HEK293 (cell line): ENCODE measurements around the gene HOXC10.

ENCODE experiments used
- CTCF ChIA-PET: fragments of 350-600 bp; formaldehyde crosslinking; extraction: SDS; loops from one replicate; lab custom pipeline; 2021; ENCODE audit warnings: antibody characterized with exemption; lab: Yijun Ruan, JAX
- POLR2A ChIA-PET: fragments of 300-600 bp; formaldehyde crosslinking; extraction: SDS; loops from one replicate; lab custom pipeline; 2020; ENCODE audit warnings: antibody characterized with exemption, inconsistent platforms; lab: Yijun Ruan, JAX
- H3K27ac ChIP-seq: fragments of 200-500 bp; sonication (Bioruptor generic); 2 replicates; pipeline ENCODE4 v1.5.1; 2014; ENCODE audit warnings: low read depth, low read length, control low read depth, inconsistent platforms; ENCODE audit errors: extremely low read depth
- H3K36me3 ChIP-seq, 2 experiments: fragments of 200-500 bp in 1 of 2; sonication (Bioruptor generic) in 1 of 2; 1 replicate in 1 of 2; 2 replicates in 1 of 2; pipeline ENCODE4 v1.5.1; 2014 to 2017; ENCODE audit warnings: inconsistent platforms in 2 of 2, low read length in 2 of 2; ENCODE audit not compliant: control insufficient read depth in 2 of 2, insufficient read depth in 1 of 2
- H3K4me1 ChIP-seq: fragments of 200-500 bp; sonication (Bioruptor generic); 2 replicates; pipeline ENCODE4 v1.5.1; 2014; ENCODE audit warnings: mild to moderate bottlenecking, low read length, inconsistent platforms; ENCODE audit not compliant: control insufficient read depth, insufficient read depth
- H3K4me3 ChIP-seq: 2 replicates; pipeline ENCODE4 v1.5.1; 2011; ENCODE audit warnings: low read depth, mild to moderate bottlenecking, control low read depth, low read length, moderate library complexity
- H3K9me3 ChIP-seq: fragments of 200-500 bp; sonication (Bioruptor generic); 2 replicates; pipeline ENCODE4 v1.5.1; 2014; ENCODE audit warnings: low read depth, low read length, inconsistent platforms; ENCODE audit not compliant: control insufficient read depth, insufficient read depth
- BCL11A ChIP-seq: fragments of 450-650 bp; formaldehyde crosslinking; IDR thresholded peaks from 2 replicates; pipeline ENCODE4 v1.5.1; 2016; ENCODE audit warnings: low read depth, missing biosample characterization, missing genetic modification characterization
- PRDM1 ChIP-seq: fragments of 450-650 bp; formaldehyde crosslinking; IDR thresholded peaks from 2 replicates; pipeline ENCODE4; 2016; ENCODE audit warnings: missing biosample characterization, missing genetic modification characterization
- ZBTB20 ChIP-seq: fragments of 450-650 bp; formaldehyde crosslinking; IDR thresholded peaks from 2 replicates; pipeline ENCODE4 v1.5.1; 2016; ENCODE audit warnings: missing biosample characterization, missing genetic modification characterization
- ZIC2 ChIP-seq: fragments of 450-650 bp; formaldehyde crosslinking; IDR thresholded peaks from 2 replicates; pipeline ENCODE4 v1.5.1; 2016; ENCODE audit warnings: missing biosample characterization, missing genetic modification characterization
- ZNF10 ChIP-seq: fragments of 450-650 bp; formaldehyde crosslinking; IDR thresholded peaks from 2 replicates; pipeline ENCODE4 v1.5.1; 2017; ENCODE audit warnings: missing biosample characterization, missing genetic modification characterization
- ZNF132 ChIP-seq: fragments of 450-650 bp; formaldehyde crosslinking; IDR thresholded peaks from 2 replicates; pipeline ENCODE4 v1.5.1; 2017; ENCODE audit warnings: missing biosample characterization, missing genetic modification characterization, borderline replicate concordance
- ZNF133 ChIP-seq: fragments of 450-650 bp; formaldehyde crosslinking; IDR thresholded peaks from 2 replicates; pipeline ENCODE4 v1.5.1; 2016; ENCODE audit warnings: missing biosample characterization, missing genetic modification characterization
- ZNF16 ChIP-seq: fragments of 450-650 bp; formaldehyde crosslinking; IDR thresholded peaks from 2 replicates; pipeline ENCODE4 v1.5.1; 2016; ENCODE audit warnings: low read depth, missing biosample characterization, missing genetic modification characterization
- ZNF214 ChIP-seq: fragments of 450-650 bp; formaldehyde crosslinking; IDR thresholded peaks from 2 replicates; pipeline ENCODE4 v1.5.1; 2017; ENCODE audit warnings: missing biosample characterization, mild to moderate bottlenecking, missing genetic modification characterization, borderline replicate concordance
- ZNF274 ChIP-seq, 2 experiments: fragments of 200-500 bp in 1 of 2; fragments of 450-650 bp in 1 of 2; sonication (Bioruptor generic) in 1 of 2; formaldehyde crosslinking in 1 of 2; IDR thresholded peaks; 2 replicates each; pipeline versions ENCODE4 v1.5.1 to v1.6.1; 2014 to 2016; ENCODE audit warnings: borderline replicate concordance in 1 of 2, inconsistent platforms in 1 of 2, low read length in 1 of 2, missing biosample characterization in 1 of 2, missing genetic modification characterization in 1 of 2
- ZNF341 ChIP-seq: fragments of 450-650 bp; formaldehyde crosslinking; IDR thresholded peaks from 2 replicates; pipeline ENCODE4; 2016; ENCODE audit warnings: low read depth, missing biosample characterization, missing genetic modification characterization
- ZNF354C ChIP-seq: fragments of 450-650 bp; formaldehyde crosslinking; IDR thresholded peaks from 2 replicates; pipeline ENCODE4 v1.5.1; 2016; ENCODE audit warnings: missing biosample characterization, missing genetic modification characterization, low read depth, borderline replicate concordance
- ZNF426 ChIP-seq: fragments of 450-650 bp; formaldehyde crosslinking; IDR thresholded peaks from 2 replicates; pipeline ENCODE4 v1.5.1; 2017; ENCODE audit warnings: missing biosample characterization, missing genetic modification characterization, mild to moderate bottlenecking, inconsistent platforms, moderate library complexity
- ZNF510 ChIP-seq: fragments of 450-650 bp; formaldehyde crosslinking; IDR thresholded peaks from 2 replicates; pipeline ENCODE4 v1.5.1; 2018; ENCODE audit warnings: mild to moderate bottlenecking, missing genetic modification characterization, missing biosample characterization; ENCODE audit not compliant: insufficient replicate concordance
- ZNF626 ChIP-seq: fragments of 450-650 bp; sonication (Bioruptor Pico); formaldehyde crosslinking; IDR thresholded peaks from 2 replicates; pipeline ENCODE4 v1.5.1; 2018; ENCODE audit warnings: missing biosample characterization, missing genetic modification characterization, inconsistent platforms
- ZNF654 ChIP-seq: fragments of 450-650 bp; formaldehyde crosslinking; IDR thresholded peaks from 2 replicates; pipeline ENCODE4 v1.5.1; 2016; ENCODE audit warnings: low read depth, missing biosample characterization, missing genetic modification characterization
- ZNF660 ChIP-seq: fragments of 450-650 bp; IDR thresholded peaks from 2 replicates; pipeline ENCODE4 v1.5.1; 2018; ENCODE audit warnings: missing biosample characterization, mild to moderate bottlenecking, missing genetic modification characterization
- ZNF777 ChIP-seq: fragments of 450-650 bp; formaldehyde crosslinking; IDR thresholded peaks from 2 replicates; pipeline ENCODE4 v1.5.1; 2017; ENCODE audit warnings: missing biosample characterization, missing genetic modification characterization, borderline replicate concordance
- ZNF791 ChIP-seq: fragments of 450-650 bp; formaldehyde crosslinking; IDR thresholded peaks from 2 replicates; pipeline ENCODE4 v1.5.1; 2016; ENCODE audit warnings: missing biosample characterization, missing genetic modification characterization
- TF ChIP-seq, protein P1 (sequence below): sonication (generic); formaldehyde crosslinking; IDR thresholded peaks from 2 replicates; pipeline ENCODE4 v1.8.1; 2022; ENCODE audit warnings: mild to moderate bottlenecking, moderate library complexity, missing genetic modification reagents
- TF ChIP-seq, protein P2 (sequence below): fragments of 450-650 bp; formaldehyde crosslinking; IDR thresholded peaks from 2 replicates; pipeline ENCODE4 v1.5.1; 2016; ENCODE audit warnings: missing biosample characterization, missing genetic modification characterization, borderline replicate concordance
- TF ChIP-seq, protein P3 (sequence below): fragments of 450-650 bp; formaldehyde crosslinking; IDR thresholded peaks from 2 replicates; pipeline ENCODE4 v1.5.1; 2016; ENCODE audit warnings: missing biosample characterization, missing genetic modification characterization
- TF ChIP-seq, protein P4 (sequence below): fragments of 450-650 bp; formaldehyde crosslinking; IDR thresholded peaks from 2 replicates; pipeline ENCODE4 v1.5.1; 2016; ENCODE audit warnings: missing biosample characterization, missing genetic modification characterization
- TF ChIP-seq, protein P5 (sequence below): fragments of 450-650 bp; IDR thresholded peaks from 2 replicates; pipeline ENCODE4 v1.5.1; 2018; ENCODE audit warnings: missing biosample characterization, mild to moderate bottlenecking, missing genetic modification characterization
- TF ChIP-seq, protein P6 (sequence below): fragments of 450-650 bp; formaldehyde crosslinking; IDR thresholded peaks from 2 replicates; pipeline ENCODE4 v1.5.1; 2016; ENCODE audit warnings: missing biosample characterization, missing genetic modification characterization

HOXC10 gene

DNA sequence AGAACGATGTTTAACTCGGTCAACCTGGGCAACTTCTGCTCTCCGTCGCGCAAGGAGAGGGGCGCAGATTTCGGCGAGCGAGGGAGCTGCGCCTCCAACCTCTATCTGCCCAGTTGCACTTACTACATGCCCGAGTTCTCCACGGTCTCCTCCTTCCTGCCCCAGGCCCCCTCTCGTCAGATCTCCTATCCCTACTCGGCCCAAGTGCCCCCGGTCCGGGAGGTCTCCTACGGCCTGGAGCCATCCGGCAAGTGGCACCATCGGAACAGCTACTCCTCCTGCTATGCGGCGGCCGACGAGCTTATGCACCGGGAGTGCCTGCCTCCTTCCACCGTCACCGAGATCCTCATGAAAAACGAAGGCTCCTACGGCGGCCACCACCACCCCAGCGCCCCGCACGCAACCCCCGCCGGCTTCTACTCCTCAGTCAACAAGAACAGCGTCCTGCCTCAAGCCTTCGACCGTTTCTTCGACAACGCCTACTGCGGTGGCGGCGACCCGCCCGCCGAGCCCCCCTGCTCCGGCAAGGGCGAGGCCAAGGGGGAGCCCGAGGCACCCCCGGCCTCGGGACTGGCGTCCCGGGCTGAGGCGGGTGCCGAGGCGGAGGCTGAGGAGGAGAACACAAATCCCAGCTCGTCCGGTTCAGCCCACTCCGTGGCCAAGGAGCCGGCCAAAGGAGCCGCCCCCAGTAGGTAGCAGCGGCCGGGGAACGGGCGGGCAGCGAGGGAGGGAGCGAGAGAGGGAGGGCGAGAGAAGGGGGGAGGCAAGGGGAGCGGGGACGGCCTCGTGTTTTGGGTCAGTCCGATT, 11.5 kb upstream of the HOXC10 start:
- Histone ChIP-seq H3K27ac (peak overlapping the region; percentile 97), H3K4me3 (peak overlapping the region; percentile 38), H3K36me3 (no peaks in the 10 kb centered on the region), H3K9me3 (no peaks in the 10 kb centered on the region), H3K4me1 (peaks cover 65% of the 10 kb centered on the region)
- ChIA-PET CTCF (interaction anchor here (1.0 kb wide), 1 partner anchor 235 kb away, joined by 4 read pairs; no protein-coding TSS in a partner anchor), POLR2A (no interaction called here)
- TF ChIP-seq, protein P1, sequence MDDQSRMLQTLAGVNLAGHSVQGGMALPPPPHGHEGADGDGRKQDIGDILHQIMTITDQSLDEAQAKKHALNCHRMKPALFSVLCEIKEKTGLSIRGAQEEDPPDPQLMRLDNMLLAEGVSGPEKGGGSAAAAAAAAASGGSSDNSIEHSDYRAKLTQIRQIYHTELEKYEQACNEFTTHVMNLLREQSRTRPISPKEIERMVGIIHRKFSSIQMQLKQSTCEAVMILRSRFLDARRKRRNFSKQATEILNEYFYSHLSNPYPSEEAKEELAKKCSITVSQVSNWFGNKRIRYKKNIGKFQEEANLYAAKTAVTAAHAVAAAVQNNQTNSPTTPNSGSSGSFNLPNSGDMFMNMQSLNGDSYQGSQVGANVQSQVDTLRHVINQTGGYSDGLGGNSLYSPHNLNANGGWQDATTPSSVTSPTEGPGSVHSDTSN (CRISPR knock-in tag), result no peak
- TF ChIP-seq, protein P2, sequence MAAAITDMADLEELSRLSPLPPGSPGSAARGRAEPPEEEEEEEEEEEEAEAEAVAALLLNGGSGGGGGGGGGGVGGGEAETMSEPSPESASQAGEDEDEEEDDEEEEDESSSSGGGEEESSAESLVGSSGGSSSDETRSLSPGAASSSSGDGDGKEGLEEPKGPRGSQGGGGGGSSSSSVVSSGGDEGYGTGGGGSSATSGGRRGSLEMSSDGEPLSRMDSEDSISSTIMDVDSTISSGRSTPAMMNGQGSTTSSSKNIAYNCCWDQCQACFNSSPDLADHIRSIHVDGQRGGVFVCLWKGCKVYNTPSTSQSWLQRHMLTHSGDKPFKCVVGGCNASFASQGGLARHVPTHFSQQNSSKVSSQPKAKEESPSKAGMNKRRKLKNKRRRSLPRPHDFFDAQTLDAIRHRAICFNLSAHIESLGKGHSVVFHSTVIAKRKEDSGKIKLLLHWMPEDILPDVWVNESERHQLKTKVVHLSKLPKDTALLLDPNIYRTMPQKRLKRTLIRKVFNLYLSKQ (tag by site-specific recombination), result no peak
- TF ChIP-seq, protein P3, sequence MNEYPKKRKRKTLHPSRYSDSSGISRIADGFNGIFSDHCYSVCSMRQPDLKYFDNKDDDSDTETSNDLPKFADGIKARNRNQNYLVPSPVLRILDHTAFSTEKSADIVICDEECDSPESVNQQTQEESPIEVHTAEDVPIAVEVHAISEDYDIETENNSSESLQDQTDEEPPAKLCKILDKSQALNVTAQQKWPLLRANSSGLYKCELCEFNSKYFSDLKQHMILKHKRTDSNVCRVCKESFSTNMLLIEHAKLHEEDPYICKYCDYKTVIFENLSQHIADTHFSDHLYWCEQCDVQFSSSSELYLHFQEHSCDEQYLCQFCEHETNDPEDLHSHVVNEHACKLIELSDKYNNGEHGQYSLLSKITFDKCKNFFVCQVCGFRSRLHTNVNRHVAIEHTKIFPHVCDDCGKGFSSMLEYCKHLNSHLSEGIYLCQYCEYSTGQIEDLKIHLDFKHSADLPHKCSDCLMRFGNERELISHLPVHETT (tag by site-specific recombination), result no peak
- TF ChIP-seq ZNF10 (tag by site-specific recombination) (no peak), ZNF660 (peak; percentile 41; the same call in 1 of the 2 replicates), ZNF777 (tag by site-specific recombination) (no peak), ZIC2 (tag by site-specific recombination) (peak; percentile 88), ZNF354C (no peak), ZNF132 (no peak), ZNF133 (tag by site-specific recombination) (no peak), BCL11A (tag by site-specific recombination) (no peak), ZNF341 (no peak), ZNF16 (no peak), ZNF654 (tag by site-specific recombination) (no peak), PRDM1 (tag by site-specific recombination) (no peak), ZNF510 (no peak), ZNF791 (tag by site-specific recombination) (no peak), ZBTB20 (tag by site-specific recombination) (peak; percentile 43; the same call in 1 of the 2 replicates), ZNF214 (no peak), ZNF426 (tag by site-specific recombination) (no peak), ZNF274 (IDR thresholded peaks at IDR 0.05; ENCODE audit: low read length) (no peak), ZNF274 (tag by site-specific recombination; IDR thresholded peaks at IDR 0.05; ENCODE audit: borderline replicate concordance) (no peak), ZNF626 (no peak)
- TF ChIP-seq, protein P4, sequence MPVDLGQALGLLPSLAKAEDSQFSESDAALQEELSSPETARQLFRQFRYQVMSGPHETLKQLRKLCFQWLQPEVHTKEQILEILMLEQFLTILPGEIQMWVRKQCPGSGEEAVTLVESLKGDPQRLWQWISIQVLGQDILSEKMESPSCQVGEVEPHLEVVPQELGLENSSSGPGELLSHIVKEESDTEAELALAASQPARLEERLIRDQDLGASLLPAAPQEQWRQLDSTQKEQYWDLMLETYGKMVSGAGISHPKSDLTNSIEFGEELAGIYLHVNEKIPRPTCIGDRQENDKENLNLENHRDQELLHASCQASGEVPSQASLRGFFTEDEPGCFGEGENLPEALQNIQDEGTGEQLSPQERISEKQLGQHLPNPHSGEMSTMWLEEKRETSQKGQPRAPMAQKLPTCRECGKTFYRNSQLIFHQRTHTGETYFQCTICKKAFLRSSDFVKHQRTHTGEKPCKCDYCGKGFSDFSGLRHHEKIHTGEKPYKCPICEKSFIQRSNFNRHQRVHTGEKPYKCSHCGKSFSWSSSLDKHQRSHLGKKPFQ (tag by site-specific recombination), result no peak
- TF ChIP-seq, protein P5, sequence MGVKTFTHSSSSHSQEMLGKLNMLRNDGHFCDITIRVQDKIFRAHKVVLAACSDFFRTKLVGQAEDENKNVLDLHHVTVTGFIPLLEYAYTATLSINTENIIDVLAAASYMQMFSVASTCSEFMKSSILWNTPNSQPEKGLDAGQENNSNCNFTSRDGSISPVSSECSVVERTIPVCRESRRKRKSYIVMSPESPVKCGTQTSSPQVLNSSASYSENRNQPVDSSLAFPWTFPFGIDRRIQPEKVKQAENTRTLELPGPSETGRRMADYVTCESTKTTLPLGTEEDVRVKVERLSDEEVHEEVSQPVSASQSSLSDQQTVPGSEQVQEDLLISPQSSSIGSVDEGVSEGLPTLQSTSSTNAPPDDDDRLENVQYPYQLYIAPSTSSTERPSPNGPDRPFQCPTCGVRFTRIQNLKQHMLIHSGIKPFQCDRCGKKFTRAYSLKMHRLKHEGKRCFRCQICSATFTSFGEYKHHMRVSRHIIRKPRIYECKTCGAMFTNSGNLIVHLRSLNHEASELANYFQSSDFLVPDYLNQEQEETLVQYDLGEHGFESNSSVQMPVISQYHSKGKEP, result no peak
- TF ChIP-seq, protein P6, sequence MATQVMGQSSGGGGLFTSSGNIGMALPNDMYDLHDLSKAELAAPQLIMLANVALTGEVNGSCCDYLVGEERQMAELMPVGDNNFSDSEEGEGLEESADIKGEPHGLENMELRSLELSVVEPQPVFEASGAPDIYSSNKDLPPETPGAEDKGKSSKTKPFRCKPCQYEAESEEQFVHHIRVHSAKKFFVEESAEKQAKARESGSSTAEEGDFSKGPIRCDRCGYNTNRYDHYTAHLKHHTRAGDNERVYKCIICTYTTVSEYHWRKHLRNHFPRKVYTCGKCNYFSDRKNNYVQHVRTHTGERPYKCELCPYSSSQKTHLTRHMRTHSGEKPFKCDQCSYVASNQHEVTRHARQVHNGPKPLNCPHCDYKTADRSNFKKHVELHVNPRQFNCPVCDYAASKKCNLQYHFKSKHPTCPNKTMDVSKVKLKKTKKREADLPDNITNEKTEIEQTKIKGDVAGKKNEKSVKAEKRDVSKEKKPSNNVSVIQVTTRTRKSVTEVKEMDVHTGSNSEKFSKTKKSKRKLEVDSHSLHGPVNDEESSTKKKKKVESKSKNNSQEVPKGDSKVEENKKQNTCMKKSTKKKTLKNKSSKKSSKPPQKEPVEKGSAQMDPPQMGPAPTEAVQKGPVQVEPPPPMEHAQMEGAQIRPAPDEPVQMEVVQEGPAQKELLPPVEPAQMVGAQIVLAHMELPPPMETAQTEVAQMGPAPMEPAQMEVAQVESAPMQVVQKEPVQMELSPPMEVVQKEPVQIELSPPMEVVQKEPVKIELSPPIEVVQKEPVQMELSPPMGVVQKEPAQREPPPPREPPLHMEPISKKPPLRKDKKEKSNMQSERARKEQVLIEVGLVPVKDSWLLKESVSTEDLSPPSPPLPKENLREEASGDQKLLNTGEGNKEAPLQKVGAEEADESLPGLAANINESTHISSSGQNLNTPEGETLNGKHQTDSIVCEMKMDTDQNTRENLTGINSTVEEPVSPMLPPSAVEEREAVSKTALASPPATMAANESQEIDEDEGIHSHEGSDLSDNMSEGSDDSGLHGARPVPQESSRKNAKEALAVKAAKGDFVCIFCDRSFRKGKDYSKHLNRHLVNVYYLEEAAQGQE (tag by site-specific recombination), result no peak
